B cell (primary cell): ENCODE results near the gene SAMD3. TPM values are rescaled to one million over a fixed set of nuclear protein-coding genes. Genes with fewer than 3 reads are reported as not detected.

Source experiments
- ATAC-seq: fragments of 200-7000 bp; cut with Tn5 transposase; one replicate; pipeline ENCODE4 v1.10.0; 2021; ENCODE audit warnings: low read depth, mild to moderate bottlenecking, moderate number of reproducible peaks, moderate library complexity
- CTCF ChIA-PET: fragments of 350-600 bp; sonication (Branson Sonifier 250); formaldehyde crosslinking; loops from one replicate; lab custom pipeline; 2021; ENCODE audit warnings: antibody characterized with exemption, inconsistent platforms; lab: Charles Lee
- POLR2A ChIA-PET: fragments of 350-600 bp; sonication (Branson Sonifier 250); formaldehyde crosslinking; loops from one replicate; lab custom pipeline; 2021; ENCODE audit warnings: antibody characterized with exemption; lab: Charles Lee
- DNase-seq: peaks from one replicate; pipeline ENCODE4 v3.0.0; 2013
- H2AFZ ChIP-seq: 2 replicates; pipeline ENCODE4 v1.6.1; 2012; ENCODE audit warnings: mild to moderate bottlenecking, low read depth, low read length; ENCODE audit not compliant: insufficient read depth, poor library complexity, severe bottlenecking
- H3K27ac ChIP-seq, 2 donors: 1 replicate in 1 of 2; 2 replicates in 1 of 2; pipeline ENCODE4 v1.5.1; 2012 to 2013; ENCODE audit warnings: low read length in 2 of 2, mild to moderate bottlenecking in 2 of 2, moderate library complexity in 1 of 2
- H3K27me3 ChIP-seq, 4 experiments: fragments of 200-600 bp in 1 of 4; sonication (generic) in 1 of 4; replicated peaks in 1 of 4; 1 replicate in 2 of 4; 2 replicates in 2 of 4; pipeline versions ENCODE4 v1.6.1 to v1.7.0; 2013 to 2016; ENCODE audit warnings: low read length in 3 of 4, mild to moderate bottlenecking in 2 of 4, mixed read lengths in 1 of 4, moderate library complexity in 1 of 4; ENCODE audit not compliant: insufficient read depth in 4 of 4, control insufficient read depth in 3 of 4; ENCODE audit errors: control extremely low read depth in 1 of 4
- H3K36me3 ChIP-seq, 2 experiments: replicated peaks in 1 of 2; 1 replicate in 1 of 2; 2 replicates in 1 of 2; pipeline versions ENCODE4 v1.6.1 to v1.7.1; 2013; ENCODE audit warnings: low read length in 1 of 2; ENCODE audit not compliant: insufficient read depth in 2 of 2, control insufficient read depth in 1 of 2; ENCODE audit errors: control extremely low read depth in 1 of 2, extremely low read depth in 1 of 2
- H3K4me1 ChIP-seq, 2 donors: fragments of 200-600 bp in 1 of 2; sonication (generic) in 1 of 2; 1 replicate in 1 of 2; 2 replicates in 1 of 2; pipeline versions ENCODE4 v1.5.1 to v1.6.1; 2013 to 2017; ENCODE audit warnings: low read length in 2 of 2; ENCODE audit not compliant: control insufficient read depth in 2 of 2, insufficient read depth in 2 of 2
- H3K4me2 ChIP-seq: replicated peaks from 2 replicates; pipeline ENCODE3; 2012; ENCODE audit warnings: mild to moderate bottlenecking, low read depth, low read length; ENCODE audit not compliant: poor library complexity, severe bottlenecking
- H3K4me3 ChIP-seq, 5 experiments: fragments of 200-600 bp in 1 of 5; sonication (generic) in 1 of 5; 1 replicate in 3 of 5; 2 replicates in 2 of 5; pipeline versions ENCODE4 v1.5.1 to v1.7.0; 2011 to 2016; ENCODE audit warnings: low read length in 4 of 5, mild to moderate bottlenecking in 4 of 5, low read depth in 2 of 5, control low read depth in 1 of 5, moderate library complexity in 1 of 5; ENCODE audit not compliant: insufficient read depth in 1 of 5; ENCODE audit errors: control extremely low read depth in 1 of 5, extremely low read depth in 1 of 5
- H3K79me2 ChIP-seq: fragments of 200-600 bp; sonication (generic); one replicate; pipeline ENCODE4 v1.6.0; 2016; ENCODE audit warnings: low read length; ENCODE audit not compliant: control insufficient read depth, insufficient read depth
- H3K9ac ChIP-seq: fragments of 200-600 bp; sonication (generic); 2 replicates; pipeline ENCODE4 v1.6.1; 2017; ENCODE audit warnings: mild to moderate bottlenecking, low read length, moderate library complexity
- H3K9me3 ChIP-seq, 3 donors: one replicate each; pipeline versions ENCODE4 v1.6.1 to v1.7.1; 2013; ENCODE audit warnings: low read length in 2 of 3; ENCODE audit not compliant: control insufficient read depth in 2 of 3, insufficient read depth in 1 of 3; ENCODE audit errors: control extremely low read depth in 1 of 3
- H4K20me1 ChIP-seq: 2 replicates; pipeline ENCODE4 v1.6.0; 2012; ENCODE audit warnings: mild to moderate bottlenecking, low read length; ENCODE audit not compliant: insufficient read depth, control insufficient read depth, poor library complexity, severe bottlenecking
- H3K27ac Mint-ChIP-seq: one replicate; pipeline ENCODE4 v1.8.0; 2021; ENCODE audit warnings: mixed read lengths
- H3K27me3 Mint-ChIP-seq: one replicate; pipeline ENCODE4 v1.8.0; 2021; ENCODE audit warnings: mixed read lengths
- H3K4me1 Mint-ChIP-seq: one replicate; pipeline ENCODE4 v1.8.0; 2021; ENCODE audit warnings: mixed read lengths
- H3K4me3 Mint-ChIP-seq: one replicate; pipeline ENCODE4 v1.8.0; 2021; ENCODE audit warnings: mixed read lengths
- H3K9me3 Mint-ChIP-seq: one replicate; pipeline ENCODE4 v1.8.0; 2022; ENCODE audit warnings: mixed read lengths; ENCODE audit not compliant: insufficient read depth
- CTCF ChIP-seq: fragments of 200-600 bp; IDR thresholded peaks from one replicate; pipeline ENCODE4 v1.8.0; 2022; ENCODE audit warnings: antibody characterized with exemption, mild to moderate bottlenecking
- EZH2 ChIP-seq: IDR thresholded peaks from 2 replicates; pipeline ENCODE4 v1.6.1; 2012; ENCODE audit warnings: borderline replicate concordance, low read depth, mild to moderate bottlenecking, moderate library complexity, low read length; ENCODE audit not compliant: insufficient read depth, poor library complexity, severe bottlenecking
- whole genome bisulfite sequencing: methylation state at CpG from one replicate; pipeline ENCODE4 v1.1.5; 2013; ENCODE audit warnings: missing lambda C conversion rate; ENCODE audit not compliant: insufficient coverage; 5-methylcytosine and 5-hydroxymethylcytosine counted together
- intact Hi-C: fragments of 100-400 bp; cut with micrococcal nuclease; formaldehyde crosslinking; loops from one replicate; pipeline ENCODE4 v1.10.0; 2022
- polyA plus RNA-seq: library from polyadenylated mRNA; depleted of rRNA; stranded (reverse); fragments of >200 nt; gene quantifications from 2 replicates; pipeline ENCODE4 v1.2.3, GENCODE V29; 2012
- total RNA-seq, 2 donors: library from RNA; stranded (reverse); fragments of 120-200 nt in 1 of 2; gene quantifications; 1 replicate in 1 of 2; 2 replicates in 1 of 2; pipeline versions ENCODE4 v1.2.3 to v1.2.4, GENCODE V29; 2013 to 2022

SAMD3 gene
- total and polyA plus RNA-seq, 2 donors (not counting 1 experiment from before 2014, with no cell fraction given): 0.57 to 3.8 TPM

GRCh38 chr6:130143709-130144108 is 79.0 kb downstream of the SAMD3 start:
- no peaks in the 10 kb centered on the region for H3K4me1 ChIP-seq
- Mint-ChIP-seq H3K4me1 (peaks cover 2% of the 10 kb centered on the region), H3K27me3 (no peaks in the 10 kb centered on the region), H3K27ac (no peak overlapping the region), H3K9me3 (no peaks in the 10 kb centered on the region), H3K4me3 (no peak overlapping the region)
- DNase-seq: no peak
- no peaks in the 10 kb centered on the region for H3K79me2 ChIP-seq
- H3K4me3 ChIP-seq: no peak overlapping the region
- no peak for ATAC-seq
- no peak overlapping the region for H3K9ac ChIP-seq
- H3K36me3 ChIP-seq: peaks cover 19 to 32% of the 10 kb centered on the region in 2 experiments
- H3K27me3 ChIP-seq: no peaks in the 10 kb centered on the region
- H3K9me3 ChIP-seq: no peaks in the 10 kb centered on the region
- TF ChIP-seq EZH2 (no peak), CTCF (no peak)
- H3K27ac ChIP-seq: no peak overlapping the region
- intact Hi-C loops: no loop called here
- no peak overlapping the region for H3K4me2 ChIP-seq
- ChIA-PET POLR2A (no interaction called here), CTCF (no interaction called here)
- WGBS: 100% methylated on average over 3 of the region's 3 CpGs
- H4K20me1 ChIP-seq: no peaks in the 10 kb centered on the region
- no peak overlapping the region for H2AFZ ChIP-seq

- peaks cover 4% of the 10 kb centered on the region for H3K79me2 ChIP-seq
- no CpG with 5 or more reads among the region's 2 CpGs for WGBS
- TF ChIP-seq CTCF (no peak), EZH2 (no peak)
- no peaks in the 10 kb centered on the region for H4K20me1 ChIP-seq
- Mint-ChIP-seq H3K4me3 (no peak overlapping the region), H3K27me3 (no peaks in the 10 kb centered on the region), H3K9me3 (no peaks in the 10 kb centered on the region), H3K4me1 (peaks cover 2% of the 10 kb centered on the region), H3K27ac (no peak overlapping the region)
- no peak for ATAC-seq
- H3K27me3 ChIP-seq: no peaks in the 10 kb centered on the region
- H3K4me1 ChIP-seq: no peaks in the 10 kb centered on the region
- H3K36me3 ChIP-seq: peaks cover 32 to 60% of the 10 kb centered on the region in 2 experiments
- H3K9me3 ChIP-seq: no peaks in the 10 kb centered on the region
- H3K4me3 ChIP-seq: no peak overlapping the region
- H3K27ac ChIP-seq: no peak overlapping the region
- H3K4me2 ChIP-seq: no peak overlapping the region
- DNase-seq: no peak
- CTCF ChIA-PET: no interaction called here
- intact Hi-C loops: no loop called here
- no peak overlapping the region for H2AFZ ChIP-seq
- POLR2A ChIA-PET: no interaction called here
- H3K9ac ChIP-seq: no peak overlapping the region
Measured at GRCh38 chr6:130140084-130140483, 82.7 kb downstream of the SAMD3 start.
